Nephron progenitor cell (in vitro differentiated cells): ENCODE data around the gene MAPK8.

Experiments
- DNase-seq: peaks from one replicate; pipeline ENCODE4 v3.0.0; 2021
- H3K27ac Mint-ChIP-seq: 2 replicates; pipeline ENCODE4 v1.8.0; 2021; ENCODE audit warnings: mild to moderate bottlenecking, moderate library complexity, mixed read lengths
- H3K27me3 Mint-ChIP-seq: 2 replicates; pipeline ENCODE4 v1.8.0; 2021; ENCODE audit warnings: mild to moderate bottlenecking, low read depth, mixed read lengths; ENCODE audit not compliant: poor library complexity
- H3K36me3 Mint-ChIP-seq: 2 replicates; pipeline ENCODE4 v1.8.0; 2021; ENCODE audit warnings: low read depth, mixed read lengths
- H3K4me1 Mint-ChIP-seq: 2 replicates; pipeline ENCODE4 v1.8.0; 2021; ENCODE audit warnings: mixed read lengths
- H3K4me3 Mint-ChIP-seq: 2 replicates; pipeline ENCODE4 v1.8.0; 2021; ENCODE audit warnings: mild to moderate bottlenecking, moderate library complexity, mixed read lengths
- H3K9me3 Mint-ChIP-seq: 2 replicates; pipeline ENCODE4 v1.8.0; 2021; ENCODE audit warnings: mild to moderate bottlenecking, moderate library complexity, mixed read lengths
- CTCF ChIP-seq: fragments of 200-600 bp; sonication (generic); IDR thresholded peaks from 2 replicates; pipeline ENCODE4 v1.5.0; 2021; ENCODE audit warnings: antibody characterized with exemption

MAPK8 gene

DNA sequence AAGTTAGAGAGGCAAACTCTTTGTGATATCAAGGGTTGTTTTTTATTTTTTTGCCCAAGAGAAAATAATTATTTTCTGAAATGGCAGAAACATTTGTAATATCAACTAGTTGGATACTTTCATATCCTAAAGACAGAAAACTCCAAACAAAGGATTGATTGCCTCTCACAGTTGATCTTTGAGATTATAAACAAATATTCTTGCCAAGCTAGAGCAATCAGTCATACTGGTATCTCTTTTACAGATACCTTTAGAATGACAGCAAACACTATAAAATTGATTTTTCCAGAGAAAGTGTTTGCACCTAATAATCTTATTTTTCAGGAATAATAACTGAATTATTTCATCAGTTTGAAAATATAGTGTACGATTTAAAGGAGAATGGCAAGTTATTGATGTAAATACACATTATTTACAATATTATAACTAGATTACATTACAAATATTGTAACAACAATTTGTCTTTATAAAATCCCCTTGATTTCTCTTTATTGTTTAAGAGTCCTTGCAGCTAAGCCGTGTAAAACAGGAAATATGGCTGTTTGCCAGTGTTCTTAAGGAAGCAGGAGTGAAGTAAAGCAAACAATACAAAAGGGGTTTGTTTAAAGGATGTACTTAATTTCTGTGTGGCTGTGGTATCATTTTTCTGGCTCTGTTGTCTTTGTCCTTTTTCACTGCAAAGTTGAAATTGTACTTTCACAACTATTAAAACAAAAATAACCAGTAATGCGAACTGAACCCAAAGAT lies 58.4 kb downstream of the MAPK8 start:
- Mint-ChIP-seq H3K36me3 (no peaks in the 10 kb centered on the region), H3K4me3 (no peak overlapping the region)

DNA sequence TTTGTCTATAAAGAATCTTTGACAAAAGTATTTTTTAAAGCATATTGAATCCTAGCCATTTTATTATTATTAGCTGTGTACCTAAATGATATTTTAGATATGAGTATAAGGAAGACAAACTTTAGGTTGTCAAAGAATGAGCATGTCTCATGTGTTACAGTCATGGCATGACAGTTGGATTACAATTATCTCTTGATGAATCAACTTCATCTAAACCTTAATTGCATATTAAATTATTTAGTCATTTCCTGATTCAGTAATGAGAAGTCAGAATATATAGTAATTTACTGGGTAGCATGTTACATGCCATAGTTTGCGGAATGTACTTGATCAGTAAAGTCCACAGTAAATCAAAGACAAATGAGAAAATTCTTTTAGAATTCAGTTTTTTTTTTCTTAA lies 59.2 kb downstream of the MAPK8 start:
- H3K36me3 Mint-ChIP-seq = no peaks in the 10 kb centered on the region
- no peak overlapping the region for H3K27ac Mint-ChIP-seq

More for the DNA sequence above, 58.4 kb downstream of the MAPK8 start:
- no peak for DNase-seq
- H3K9me3 Mint-ChIP-seq = peaks cover 9% of the 10 kb centered on the region
- H3K4me1 Mint-ChIP-seq = peaks cover 21% of the 10 kb centered on the region
- no peak for TF ChIP-seq CTCF
- no peak overlapping the region for H3K27ac Mint-ChIP-seq
- H3K27me3 Mint-ChIP-seq = no peaks in the 10 kb centered on the region

GRCh38 chr10:48366261-48366660 lies 59.8 kb downstream of the MAPK8 start:
- H3K4me1 Mint-ChIP-seq = peaks cover 18% of the 10 kb centered on the region
- no peak for DNase-seq
- no peak overlapping the region for H3K4me3 Mint-ChIP-seq
- no peaks in the 10 kb centered on the region for H3K27me3 Mint-ChIP-seq
- H3K36me3 Mint-ChIP-seq = peaks cover under 1% of the 10 kb centered on the region
- H3K9me3 Mint-ChIP-seq = peaks cover 10% of the 10 kb centered on the region
- no peak for TF ChIP-seq CTCF
- H3K27ac Mint-ChIP-seq = no peak overlapping the region

More for the DNA sequence above, 59.2 kb downstream of the MAPK8 start:
- no peak for DNase-seq
- Mint-ChIP-seq H3K4me3 (no peak overlapping the region), H3K9me3 (peaks cover 9% of the 10 kb centered on the region), H3K27me3 (no peaks in the 10 kb centered on the region), H3K4me1 (peaks cover 21% of the 10 kb centered on the region)
- no peak for TF ChIP-seq CTCF

- Mint-ChIP-seq H3K4me3 (no peak overlapping the region), H3K27me3 (no peaks in the 10 kb centered on the region), H3K4me1 (peaks cover 6% of the 10 kb centered on the region), H3K9me3 (peaks cover 43% of the 10 kb centered on the region), H3K36me3 (peaks cover 31% of the 10 kb centered on the region), H3K27ac (no peak overlapping the region)
- DNase-seq = no peak
- TF ChIP-seq CTCF = no peak
These were observed 63.0 kb downstream of the MAPK8 start for GRCh38 chr10:48369501-48369900.

GRCh38 chr10:48377751-48378530 lies 71.5 kb downstream of the MAPK8 start:
- Mint-ChIP-seq H3K4me1 (no peaks in the 10 kb centered on the region), H3K9me3 (peaks cover 86% of the 10 kb centered on the region), H3K36me3 (peaks cover 76% of the 10 kb centered on the region), H3K4me3 (no peak overlapping the region), H3K27ac (no peak overlapping the region), H3K27me3 (no peaks in the 10 kb centered on the region)
- DNase-seq = no peak
- TF ChIP-seq CTCF = no peak
